ENCODE results near the gene RNF150. TPM values are rescaled to one million over a fixed set of nuclear protein-coding genes. Genes with fewer than 3 reads are reported as not detected.
A peak's percentile ranks its signal among the peaks of the same experiment; 100 is the strongest.

The RNF150 gene
- total RNA-seq, 1 donor from 2014 or later: 53.3 TPM

- DNase-seq (no peak), ATAC-seq (ENCODE audit: poor library complexity) (no peak)
- intact Hi-C loops (cut with DNase I): no loop called here
These were observed 124.1 kb downstream of the RNF150 start for GRCh38 chr4:141009129-141009528.

GRCh38 chr4:141006242-141006802 is 126.9 kb downstream of the RNF150 start:
- intact Hi-C loops (cut with DNase I): no loop called here
- ATAC-seq (ENCODE audit: poor library complexity) (peak; percentile 18), DNase-seq (no peak)

GRCh38 chr4:141004823-141005222 is 128.4 kb downstream of the RNF150 start:
- DNase-seq (no peak), ATAC-seq (ENCODE audit: poor library complexity) (no peak)
- intact Hi-C loops (cut with DNase I): no loop called here

GRCh38 chr4:141003193-141003592 is 130.1 kb downstream of the RNF150 start:
- ATAC-seq (ENCODE audit: poor library complexity): no peak
- intact Hi-C loops (cut with DNase I): no loop called here
- no peak for DNase-seq

- DNase-seq: no peak
- peak; percentile 87 for ATAC-seq (ENCODE audit: poor library complexity)
- intact Hi-C loops (cut with DNase I): no loop called here
These were observed 130.9 kb downstream of the RNF150 start for GRCh38 chr4:141002323-141002805.

- no peak for ATAC-seq (ENCODE audit: poor library complexity)
- no peak for DNase-seq
- intact Hi-C loops (cut with DNase I): loop anchor here (5.0 kb wide), 1 partner anchor 136 kb away; the partner anchor contains the start of gene RNF150
These were observed 136.5 kb downstream of the RNF150 start for GRCh38 chr4:140996766-140997165.

- ATAC-seq (ENCODE audit: poor library complexity) (peak; percentile 85), DNase-seq (peak; percentile 54)
- intact Hi-C loops (cut with DNase I): loop anchor here (5.0 kb wide), 1 partner anchor 137 kb away; the partner anchor contains the start of gene RNF150
These were observed 138.2 kb downstream of the RNF150 start for GRCh38 chr4:140995058-140995457.

GRCh38 chr4:140994015-140994414 is 139.3 kb downstream of the RNF150 start:
- ATAC-seq (ENCODE audit: poor library complexity): peak; percentile 25
- intact Hi-C loops (cut with DNase I): no loop called here
- no peak for DNase-seq

GRCh38 chr4:140993370-140993769 is 139.9 kb downstream of the RNF150 start:
- ATAC-seq (ENCODE audit: poor library complexity) (no peak), DNase-seq (no peak)
- intact Hi-C loops (cut with DNase I): no loop called here

GRCh38 chr4:140989944-140990343 is 143.3 kb downstream of the RNF150 start:
- no peak for DNase-seq
- peak; percentile 85 for ATAC-seq (ENCODE audit: poor library complexity)
- intact Hi-C loops (cut with DNase I): loop anchor here (10.0 kb wide), 1 partner anchor 105 kb away; no protein-coding TSS in a partner anchor

- DNase-seq (no peak), ATAC-seq (ENCODE audit: poor library complexity) (no peak)
- intact Hi-C loops (cut with DNase I): loop anchor here (10.0 kb wide), 1 partner anchor 101 kb away; no protein-coding TSS in a partner anchor
These were observed 147.2 kb downstream of the RNF150 start for GRCh38 chr4:140986045-140986444.

- intact Hi-C loops (cut with DNase I): loop anchor here (10.0 kb wide), 1 partner anchor 98 kb away; no protein-coding TSS in a partner anchor
- ATAC-seq (ENCODE audit: poor library complexity): peak; percentile 72
- no peak for DNase-seq
These were observed 150.5 kb downstream of the RNF150 start for GRCh38 chr4:140982613-140983340.

- ATAC-seq (ENCODE audit: poor library complexity): no peak
- no peak for DNase-seq
- intact Hi-C loops (cut with DNase I): loop anchor here (10.0 kb wide), 1 partner anchor 96 kb away; no protein-coding TSS in a partner anchor
These were observed 152.7 kb downstream of the RNF150 start for GRCh38 chr4:140980426-140981200.

GRCh38 chr4:140976768-140977167 is 156.5 kb downstream of the RNF150 start:
- intact Hi-C loops (cut with DNase I): no loop called here
- ATAC-seq (ENCODE audit: poor library complexity): no peak
- DNase-seq: no peak

GRCh38 chr4:140971077-140971792 is 162.0 kb downstream of the RNF150 start:
- intact Hi-C loops (cut with DNase I): no loop called here
- DNase-seq (no peak), ATAC-seq (ENCODE audit: poor library complexity) (peak; percentile 88)

GRCh38 chr4:140969296-140969695 is 164.0 kb downstream of the RNF150 start:
- ATAC-seq (ENCODE audit: poor library complexity) (no peak), DNase-seq (no peak)
- intact Hi-C loops (cut with DNase I): no loop called here

GRCh38 chr4:140968371-140968770 is 164.9 kb downstream of the RNF150 start:
- intact Hi-C loops (cut with DNase I): no loop called here
- no peak for DNase-seq
- no peak for ATAC-seq (ENCODE audit: poor library complexity)

- ATAC-seq (ENCODE audit: poor library complexity): no peak
- DNase-seq: no peak
These were observed 169.4 kb downstream of the RNF150 start for GRCh38 chr4:140963883-140964282.

GRCh38 chr4:140955641-140956040 is 177.6 kb downstream of the RNF150 start:
- DNase-seq (no peak), ATAC-seq (ENCODE audit: poor library complexity) (peak; percentile 38)

More at GRCh38 chr4:140963883-140964282, 169.4 kb downstream of the RNF150 start:
- intact Hi-C loops (cut with DNase I): no loop called here

More at GRCh38 chr4:140955641-140956040, 177.6 kb downstream of the RNF150 start:
- intact Hi-C loops (cut with DNase I): no loop called here
